ENCODE data around the gene PMVK. TPM values are rescaled to one million over a fixed set of nuclear protein-coding genes. Genes with fewer than 3 reads are reported as not detected.
"Not testable (repeated sequence)": the region's sequence is repeated elsewhere in the genome, so short reads cannot be mapped to it uniquely, and the experiment has no call there.

Gene PMVK
- total and polyA plus RNA-seq, 4 donors = 18.4 to 48.8 (median 43.4) TPM

DNA sequence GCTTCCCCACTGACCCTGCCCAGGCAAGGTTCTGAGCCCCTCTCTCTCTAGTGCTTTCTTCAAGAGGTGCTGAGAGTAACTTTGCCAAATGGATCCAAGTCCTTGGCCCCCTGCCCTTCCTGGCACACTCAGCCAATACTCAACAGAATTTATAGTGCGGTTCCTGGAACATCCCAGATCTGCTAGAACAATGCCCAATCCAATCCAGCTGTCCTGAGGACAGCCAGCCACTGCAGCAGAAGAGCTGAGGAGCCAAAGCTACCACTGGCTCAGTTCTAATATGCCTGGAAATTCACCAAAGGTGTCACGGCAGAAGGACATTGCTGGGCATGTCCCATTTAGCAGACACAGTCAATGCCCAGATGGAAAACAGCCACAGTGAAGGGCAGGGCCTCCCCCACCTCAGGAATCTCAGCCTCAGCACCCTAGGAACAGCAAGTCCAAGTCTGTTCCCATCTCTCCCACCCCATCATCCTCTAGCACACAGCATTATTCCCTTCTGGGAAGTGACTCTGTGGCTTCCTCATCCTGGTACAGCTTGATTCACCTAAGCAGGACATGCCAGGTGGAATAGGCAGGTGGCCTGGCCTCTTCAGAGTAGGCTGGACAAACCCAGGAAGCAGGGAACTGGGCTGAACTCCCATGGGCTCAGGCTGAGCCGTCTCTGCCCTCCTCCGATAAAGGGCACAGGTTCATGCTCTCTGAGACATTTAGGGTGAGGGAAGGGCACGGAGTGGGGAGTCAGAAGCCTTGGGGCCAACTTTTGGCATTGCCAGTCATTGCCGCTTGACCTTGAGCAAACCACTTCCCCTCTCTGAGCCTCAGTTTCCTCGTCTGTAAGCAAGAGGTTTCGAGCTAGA is 24.6 kb downstream of the PMVK start:
- Histone ChIP-seq H3K36me3 (ENCODE audit: control insufficient read depth in 4 of 4, insufficient read depth in 4 of 4, low read length in 4 of 4) (peaks cover 0 to 3% (median 0%) of the 10 kb centered on the region in 4 donors), H3K9ac (ENCODE audit: insufficient read depth in 1 of 2, low read length in 2 of 2) (no peak overlapping the region), H3K27ac (ENCODE audit: low read depth in 1 of 2, low read length in 1 of 2) (no peak overlapping the region), H3K4me3 (no peak overlapping the region), H3K4me1 (ENCODE audit: control insufficient read depth in 5 of 5, insufficient read depth in 5 of 5, low read length in 5 of 5) (peaks cover 0 to 6% (median 0%) of the 10 kb centered on the region in 5 donors), H3K9me3 (ENCODE audit: control insufficient read depth in 4 of 4, insufficient read depth in 3 of 4, low read length in 3 of 4) (no peaks in the 10 kb centered on the region), H3K27me3 (ENCODE audit: control insufficient read depth in 3 of 3, insufficient read depth in 3 of 3, low read length in 2 of 3) (no peaks in the 10 kb centered on the region)
- WGBS, 2 donors = 91% methylated on average over 8 of the region's 8 CpGs
- DNase-seq (no peak), ATAC-seq (ENCODE audit: insufficient read depth, low FRiP score) (no peak)
- TF ChIP-seq, protein P1, sequence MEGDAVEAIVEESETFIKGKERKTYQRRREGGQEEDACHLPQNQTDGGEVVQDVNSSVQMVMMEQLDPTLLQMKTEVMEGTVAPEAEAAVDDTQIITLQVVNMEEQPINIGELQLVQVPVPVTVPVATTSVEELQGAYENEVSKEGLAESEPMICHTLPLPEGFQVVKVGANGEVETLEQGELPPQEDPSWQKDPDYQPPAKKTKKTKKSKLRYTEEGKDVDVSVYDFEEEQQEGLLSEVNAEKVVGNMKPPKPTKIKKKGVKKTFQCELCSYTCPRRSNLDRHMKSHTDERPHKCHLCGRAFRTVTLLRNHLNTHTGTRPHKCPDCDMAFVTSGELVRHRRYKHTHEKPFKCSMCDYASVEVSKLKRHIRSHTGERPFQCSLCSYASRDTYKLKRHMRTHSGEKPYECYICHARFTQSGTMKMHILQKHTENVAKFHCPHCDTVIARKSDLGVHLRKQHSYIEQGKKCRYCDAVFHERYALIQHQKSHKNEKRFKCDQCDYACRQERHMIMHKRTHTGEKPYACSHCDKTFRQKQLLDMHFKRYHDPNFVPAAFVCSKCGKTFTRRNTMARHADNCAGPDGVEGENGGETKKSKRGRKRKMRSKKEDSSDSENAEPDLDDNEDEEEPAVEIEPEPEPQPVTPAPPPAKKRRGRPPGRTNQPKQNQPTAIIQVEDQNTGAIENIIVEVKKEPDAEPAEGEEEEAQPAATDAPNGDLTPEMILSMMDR (IDR thresholded peaks at IDR 0.05; ENCODE audit: control extremely low read depth, extremely low read depth) = no peak

DNA sequence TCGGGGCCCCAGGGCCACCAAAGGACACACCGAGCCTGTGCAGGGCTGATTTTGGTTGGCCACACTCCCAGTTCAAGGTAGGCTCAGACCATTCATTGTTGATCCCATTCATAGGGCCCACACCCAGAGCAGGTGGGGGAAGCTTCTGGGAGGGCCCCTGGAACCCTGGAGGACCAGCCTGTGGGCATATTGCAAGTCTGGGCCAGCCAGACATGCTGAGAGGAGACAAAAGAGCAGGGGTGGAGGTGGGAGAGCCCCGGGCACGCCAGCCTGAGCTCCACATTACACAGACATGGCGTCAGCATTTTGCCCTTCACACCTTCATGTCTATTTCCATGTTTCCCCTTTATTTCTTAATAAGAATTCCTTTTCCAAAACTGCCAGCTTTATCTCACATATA is 25.7 kb downstream of the PMVK start:
- no peak overlapping the region for H3K9ac ChIP-seq (ENCODE audit: insufficient read depth in 1 of 2, low read length in 2 of 2)
- ATAC-seq (ENCODE audit: insufficient read depth, low FRiP score) (no peak), DNase-seq (no peak)
- H3K4me3 ChIP-seq = no peak overlapping the region
- WGBS, 2 donors = 93 to 95% methylated on average over 5 of the region's 5 CpGs
- TF ChIP-seq, protein P1 (IDR thresholded peaks at IDR 0.05; ENCODE audit: control extremely low read depth, extremely low read depth) = no peak
- H3K27me3 ChIP-seq (ENCODE audit: control insufficient read depth in 3 of 3, insufficient read depth in 3 of 3, low read length in 2 of 3) = no peaks in the 10 kb centered on the region
- H3K27ac ChIP-seq (ENCODE audit: low read depth in 1 of 2, low read length in 1 of 2) = no peak overlapping the region
- peaks cover 0 to 3% (median 0%) of the 10 kb centered on the region in 4 donors for H3K36me3 ChIP-seq (ENCODE audit: control insufficient read depth in 4 of 4, insufficient read depth in 4 of 4, low read length in 4 of 4)
- H3K4me1 ChIP-seq (ENCODE audit: control insufficient read depth in 5 of 5, insufficient read depth in 5 of 5, low read length in 5 of 5) = peaks cover 0 to 6% (median 0%) of the 10 kb centered on the region in 5 donors
- H3K9me3 ChIP-seq (ENCODE audit: control insufficient read depth in 4 of 4, insufficient read depth in 3 of 4, low read length in 3 of 4) = no peaks in the 10 kb centered on the region

GRCh38 chr1:154908937-154909336 is 27.6 kb downstream of the PMVK start:
- no peak overlapping the region for H3K27ac ChIP-seq (ENCODE audit: low read depth in 1 of 2, low read length in 1 of 2)
- H3K27me3 ChIP-seq (ENCODE audit: control insufficient read depth in 3 of 3, insufficient read depth in 3 of 3, low read length in 2 of 3) = no peaks in the 10 kb centered on the region
- H3K4me3 ChIP-seq = no peak overlapping the region
- no peak overlapping the region for H3K9ac ChIP-seq (ENCODE audit: insufficient read depth in 1 of 2, low read length in 2 of 2)
- no peaks in the 10 kb centered on the region for H3K9me3 ChIP-seq (ENCODE audit: control insufficient read depth in 4 of 4, insufficient read depth in 3 of 4, low read length in 3 of 4)
- peaks cover 0 to 6% (median 0%) of the 10 kb centered on the region in 5 donors for H3K4me1 ChIP-seq (ENCODE audit: control insufficient read depth in 5 of 5, insufficient read depth in 5 of 5, low read length in 5 of 5)
- 88 to 97% methylated on average over 5 of the region's 5 CpGs for WGBS, 2 donors
- peaks cover 0 to 3% (median 0%) of the 10 kb centered on the region in 4 donors for H3K36me3 ChIP-seq (ENCODE audit: control insufficient read depth in 4 of 4, insufficient read depth in 4 of 4, low read length in 4 of 4)
- DNase-seq = no peak
- TF ChIP-seq, protein P1 (IDR thresholded peaks at IDR 0.05; ENCODE audit: control extremely low read depth, extremely low read depth) = no peak
- ATAC-seq (ENCODE audit: insufficient read depth, low FRiP score) = no peak

DNA sequence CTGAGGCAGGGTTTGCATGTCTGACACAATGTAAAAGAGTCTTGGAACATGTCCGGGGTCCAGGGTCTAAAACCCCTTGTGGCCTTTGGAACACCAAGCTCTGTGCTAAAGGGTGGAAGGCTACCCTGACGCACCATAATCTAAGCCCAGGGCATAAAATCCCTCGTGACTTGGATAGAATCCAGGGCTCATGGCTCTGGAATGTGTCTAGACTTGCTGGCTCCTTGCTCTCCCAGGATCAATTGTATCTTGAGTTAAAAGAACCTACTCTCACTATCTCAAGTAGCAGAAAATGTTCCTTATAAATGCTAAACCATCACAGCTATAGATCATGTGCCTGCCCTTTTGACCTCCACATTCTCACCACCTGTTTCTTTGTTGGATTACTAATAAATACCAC is 28.4 kb downstream of the PMVK start:
- H3K4me1 ChIP-seq (ENCODE audit: control insufficient read depth in 5 of 5, insufficient read depth in 5 of 5, low read length in 5 of 5); ATAC-seq (ENCODE audit: insufficient read depth, low FRiP score); H3K27me3 ChIP-seq (ENCODE audit: control insufficient read depth in 3 of 3, insufficient read depth in 3 of 3, low read length in 2 of 3); DNase-seq; H3K9ac ChIP-seq (ENCODE audit: insufficient read depth in 1 of 2, low read length in 2 of 2); H3K9me3 ChIP-seq (ENCODE audit: control insufficient read depth in 4 of 4, insufficient read depth in 3 of 4, low read length in 3 of 4); H3K36me3 ChIP-seq (ENCODE audit: control insufficient read depth in 4 of 4, insufficient read depth in 4 of 4, low read length in 4 of 4); H3K27ac ChIP-seq (ENCODE audit: low read depth in 1 of 2, low read length in 1 of 2); H3K4me3 ChIP-seq: not testable (repeated sequence)
- 73 to 81% methylated on average over 3 of the region's 3 CpGs for WGBS, 2 donors

All from lung (tissue), 12 donors.